ENCODE results near the gene FOXJ3. TPM values are rescaled to one million over a fixed set of nuclear protein-coding genes. Genes with fewer than 3 reads are reported as not detected.

Gene FOXJ3
- total and polyA plus RNA-seq, 2 donors (not counting 1 experiment from before 2014, with no cell fraction given) = 15.4 to 76.4 TPM

- ChIA-PET CTCF (no interaction called here), POLR2A (no interaction called here)
- no peak for TF ChIP-seq EZH2 (IDR thresholded peaks at IDR 0.05; ENCODE audit: borderline replicate concordance, insufficient read depth, low read depth, low read length, poor library complexity, severe bottlenecking)
- TF ChIP-seq, protein P1, sequence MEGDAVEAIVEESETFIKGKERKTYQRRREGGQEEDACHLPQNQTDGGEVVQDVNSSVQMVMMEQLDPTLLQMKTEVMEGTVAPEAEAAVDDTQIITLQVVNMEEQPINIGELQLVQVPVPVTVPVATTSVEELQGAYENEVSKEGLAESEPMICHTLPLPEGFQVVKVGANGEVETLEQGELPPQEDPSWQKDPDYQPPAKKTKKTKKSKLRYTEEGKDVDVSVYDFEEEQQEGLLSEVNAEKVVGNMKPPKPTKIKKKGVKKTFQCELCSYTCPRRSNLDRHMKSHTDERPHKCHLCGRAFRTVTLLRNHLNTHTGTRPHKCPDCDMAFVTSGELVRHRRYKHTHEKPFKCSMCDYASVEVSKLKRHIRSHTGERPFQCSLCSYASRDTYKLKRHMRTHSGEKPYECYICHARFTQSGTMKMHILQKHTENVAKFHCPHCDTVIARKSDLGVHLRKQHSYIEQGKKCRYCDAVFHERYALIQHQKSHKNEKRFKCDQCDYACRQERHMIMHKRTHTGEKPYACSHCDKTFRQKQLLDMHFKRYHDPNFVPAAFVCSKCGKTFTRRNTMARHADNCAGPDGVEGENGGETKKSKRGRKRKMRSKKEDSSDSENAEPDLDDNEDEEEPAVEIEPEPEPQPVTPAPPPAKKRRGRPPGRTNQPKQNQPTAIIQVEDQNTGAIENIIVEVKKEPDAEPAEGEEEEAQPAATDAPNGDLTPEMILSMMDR (IDR thresholded peaks at IDR 0.05) = no peak
- Mint-ChIP-seq H3K9me3 (ENCODE audit: insufficient read depth) (no peaks in the 10 kb centered on the region), H3K27ac (no peak overlapping the region), H3K4me1 (peaks cover 66% of the 10 kb centered on the region), H3K27me3 (no peaks in the 10 kb centered on the region), H3K4me3 (no peak overlapping the region)
- H3K9me3 ChIP-seq (ENCODE audit: control extremely low read depth in 1 of 3, control insufficient read depth in 2 of 3, insufficient read depth in 1 of 3, low read length in 2 of 3) = no peaks in the 10 kb centered on the region
- ATAC-seq (ENCODE audit: low read depth) (no peak), DNase-seq (no peak)
- no peak overlapping the region for H3K4me2 ChIP-seq (replicated peaks; ENCODE audit: low read depth, low read length, poor library complexity, severe bottlenecking)
- no peak overlapping the region for H3K4me3 ChIP-seq (ENCODE audit: control extremely low read depth in 1 of 5, extremely low read depth in 1 of 5, insufficient read depth in 1 of 5, low read depth in 2 of 5, low read length in 4 of 5)
- no peak overlapping the region for H3K27ac ChIP-seq (ENCODE audit: low read length in 2 of 2)
- H3K27me3 ChIP-seq (replicated peaks in 1 of 4; ENCODE audit: control extremely low read depth in 1 of 4, control insufficient read depth in 3 of 4, insufficient read depth in 4 of 4, low read length in 3 of 4) = no peaks in the 10 kb centered on the region
- peaks cover 14% of the 10 kb centered on the region in 2 donors for H3K4me1 ChIP-seq (ENCODE audit: control insufficient read depth in 2 of 2, insufficient read depth in 2 of 2, low read length in 2 of 2)
- no peak overlapping the region for H2AFZ ChIP-seq (ENCODE audit: insufficient read depth, low read depth, low read length, poor library complexity, severe bottlenecking)
- H4K20me1 ChIP-seq (ENCODE audit: control insufficient read depth, insufficient read depth, low read length, poor library complexity, severe bottlenecking) = peaks cover 71% of the 10 kb centered on the region
- intact Hi-C loops (cut with micrococcal nuclease) = no loop called here
- 95% methylated on average over 4 of the region's 6 CpGs for WGBS (ENCODE audit: insufficient coverage)
- H3K79me2 ChIP-seq (ENCODE audit: control insufficient read depth, insufficient read depth, low read length) = peaks cover 92% of the 10 kb centered on the region
- H3K36me3 ChIP-seq (replicated peaks in 1 of 2; ENCODE audit: control extremely low read depth in 1 of 2, control insufficient read depth in 1 of 2, extremely low read depth in 1 of 2, insufficient read depth in 2 of 2, low read length in 1 of 2) = no peaks in the 10 kb centered on the region
- H3K9ac ChIP-seq (ENCODE audit: low read length) = no peak overlapping the region
Observed at GRCh38 chr1:42324398-42325013, 10.5 kb downstream of the FOXJ3 start.

GRCh38 chr1:42323551-42323950 lies 11.5 kb downstream of the FOXJ3 start:
- ATAC-seq (ENCODE audit: low read depth) = no peak
- no peak overlapping the region for H3K4me3 ChIP-seq (ENCODE audit: control extremely low read depth in 1 of 5, extremely low read depth in 1 of 5, insufficient read depth in 1 of 5, low read depth in 2 of 5, low read length in 4 of 5)
- 90% methylated on average over 1 of the region's 2 CpGs for WGBS (ENCODE audit: insufficient coverage)
- H3K27ac Mint-ChIP-seq = no peak overlapping the region
- no peak for TF ChIP-seq EZH2 (IDR thresholded peaks at IDR 0.05; ENCODE audit: borderline replicate concordance, insufficient read depth, low read depth, low read length, poor library complexity, severe bottlenecking)
- TF ChIP-seq, protein P1 (IDR thresholded peaks at IDR 0.05) = no peak
- H3K9me3 Mint-ChIP-seq (ENCODE audit: insufficient read depth) = no peaks in the 10 kb centered on the region
- no peaks in the 10 kb centered on the region for H3K36me3 ChIP-seq (replicated peaks in 1 of 2; ENCODE audit: control extremely low read depth in 1 of 2, control insufficient read depth in 1 of 2, extremely low read depth in 1 of 2, insufficient read depth in 2 of 2, low read length in 1 of 2)
- no peaks in the 10 kb centered on the region for H3K9me3 ChIP-seq (ENCODE audit: control extremely low read depth in 1 of 3, control insufficient read depth in 2 of 3, insufficient read depth in 1 of 3, low read length in 2 of 3)
- no peak for DNase-seq
- no peak overlapping the region for H3K9ac ChIP-seq (ENCODE audit: low read length)
- H3K79me2 ChIP-seq (ENCODE audit: control insufficient read depth, insufficient read depth, low read length) = peaks cover 92% of the 10 kb centered on the region
- intact Hi-C loops (cut with micrococcal nuclease) = no loop called here
- H3K27me3 ChIP-seq (replicated peaks in 1 of 4; ENCODE audit: control extremely low read depth in 1 of 4, control insufficient read depth in 3 of 4, insufficient read depth in 4 of 4, low read length in 3 of 4) = no peaks in the 10 kb centered on the region
- CTCF ChIA-PET = no interaction called here
- POLR2A ChIA-PET = no interaction called here
- no peak overlapping the region for H3K4me2 ChIP-seq (replicated peaks; ENCODE audit: low read depth, low read length, poor library complexity, severe bottlenecking)
- H3K4me3 Mint-ChIP-seq = no peak overlapping the region
- H3K4me1 ChIP-seq (ENCODE audit: control insufficient read depth in 2 of 2, insufficient read depth in 2 of 2, low read length in 2 of 2) = peaks cover 14 to 18% of the 10 kb centered on the region in 2 donors
- peaks cover 69% of the 10 kb centered on the region for H3K4me1 Mint-ChIP-seq
- no peaks in the 10 kb centered on the region for H3K27me3 Mint-ChIP-seq
- H4K20me1 ChIP-seq (ENCODE audit: control insufficient read depth, insufficient read depth, low read length, poor library complexity, severe bottlenecking) = peaks cover 66% of the 10 kb centered on the region
- H3K27ac ChIP-seq (ENCODE audit: low read length in 2 of 2) = no peak overlapping the region
- H2AFZ ChIP-seq (ENCODE audit: insufficient read depth, low read depth, low read length, poor library complexity, severe bottlenecking) = no peak overlapping the region
